GM21526 (cell line): Measurements from ENCODE around the gene PACSIN2.
A peak's percentile ranks its signal among the peaks of the same experiment; 100 is the strongest.
"Not testable (repeated sequence)": the region's sequence is repeated elsewhere in the genome, so short reads cannot be mapped to it uniquely, and the experiment has no call there.

Experiments
- ATAC-seq: cut with Tn5 transposase; IDR thresholded peaks from one replicate; pipeline ENCODE4 v1.9.1; 2021; ENCODE audit warnings: moderate library complexity; ENCODE audit not compliant: unreplicated experiment, low FRiP score

The PACSIN2 gene

GRCh38 chr22:42948294-42948693 is 66.7 kb downstream of the PACSIN2 start:
- no peak for ATAC-seq

- ATAC-seq, result no peak
Observed at GRCh38 chr22:42947211-42947990, 67.5 kb downstream of the PACSIN2 start.

GRCh38 chr22:42946546-42947198 is 68.3 kb downstream of the PACSIN2 start:
- no peak for ATAC-seq

GRCh38 chr22:42945736-42946135 is 69.2 kb downstream of the PACSIN2 start:
- no peak for ATAC-seq

- no peak for ATAC-seq
Observed at GRCh38 chr22:42945027-42945426, 69.9 kb downstream of the PACSIN2 start.

DNA sequence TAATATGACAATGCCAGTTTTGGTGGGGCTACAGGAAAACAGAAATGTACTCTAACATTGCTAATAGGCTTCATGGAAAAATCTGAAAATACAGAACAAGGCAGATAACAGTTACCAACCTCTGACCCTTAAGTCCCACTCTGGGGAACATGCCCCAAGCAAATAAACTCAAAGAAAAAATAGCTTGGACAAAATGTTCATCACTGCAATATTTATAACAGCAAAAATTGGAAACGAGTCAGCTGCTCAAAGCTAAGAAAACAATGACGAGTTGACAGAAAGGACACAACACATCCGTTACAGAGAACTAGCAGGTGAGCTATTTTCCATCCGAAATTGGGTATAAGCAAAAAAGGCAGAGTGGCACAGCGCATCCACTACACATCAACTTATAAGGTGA is 70.5 kb downstream of the PACSIN2 start:
- no peak for ATAC-seq

DNA sequence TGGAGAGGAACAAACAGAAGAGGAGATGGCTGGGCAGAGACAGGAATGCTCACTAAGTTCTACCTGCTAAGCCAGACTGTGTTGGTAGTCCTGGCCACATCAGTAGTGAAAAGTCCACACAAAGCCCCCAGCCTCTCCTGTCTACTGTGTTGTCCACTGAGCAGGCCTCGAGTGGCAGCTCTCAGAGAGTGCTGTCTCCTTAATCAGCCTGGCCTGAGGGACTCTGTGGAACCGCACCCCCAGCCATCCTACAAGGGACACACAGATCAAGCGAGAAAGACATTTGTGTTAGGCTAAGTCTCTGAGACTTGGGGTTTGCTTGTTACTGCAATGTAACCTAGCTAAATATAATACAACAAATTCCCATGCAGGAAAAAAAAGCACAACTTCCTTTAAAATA is 71.0 kb downstream of the PACSIN2 start:
- ATAC-seq, result no peak

- no peak for ATAC-seq
Observed at GRCh38 chr22:42942351-42942750, 72.6 kb downstream of the PACSIN2 start.

GRCh38 chr22:42939941-42940653 is 74.9 kb downstream of the PACSIN2 start:
- no peak for ATAC-seq

DNA sequence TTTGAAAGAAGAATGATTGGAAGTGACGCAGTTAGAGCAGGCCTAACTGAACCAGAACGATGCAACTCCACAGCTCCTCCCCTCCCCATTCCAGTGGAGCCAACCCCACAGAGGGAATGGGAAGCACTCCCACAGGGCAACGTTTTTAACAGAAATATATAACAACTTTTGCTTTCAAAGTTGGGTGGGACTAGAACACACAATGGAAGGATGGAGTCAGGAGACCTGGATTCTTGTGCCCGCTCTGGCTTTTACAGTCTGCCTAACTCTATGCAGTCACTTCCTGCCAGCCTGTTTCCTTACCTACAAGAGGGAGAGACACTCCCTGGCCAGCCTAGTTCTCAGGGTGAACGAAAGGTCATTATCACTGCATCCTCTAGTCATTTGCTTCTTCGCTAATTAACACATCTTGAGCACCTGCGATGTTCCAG is 75.5 kb downstream of the PACSIN2 start:
- no peak for ATAC-seq

- no peak for ATAC-seq
Observed at GRCh38 chr22:42938976-42939375, 76.0 kb downstream of the PACSIN2 start.

DNA sequence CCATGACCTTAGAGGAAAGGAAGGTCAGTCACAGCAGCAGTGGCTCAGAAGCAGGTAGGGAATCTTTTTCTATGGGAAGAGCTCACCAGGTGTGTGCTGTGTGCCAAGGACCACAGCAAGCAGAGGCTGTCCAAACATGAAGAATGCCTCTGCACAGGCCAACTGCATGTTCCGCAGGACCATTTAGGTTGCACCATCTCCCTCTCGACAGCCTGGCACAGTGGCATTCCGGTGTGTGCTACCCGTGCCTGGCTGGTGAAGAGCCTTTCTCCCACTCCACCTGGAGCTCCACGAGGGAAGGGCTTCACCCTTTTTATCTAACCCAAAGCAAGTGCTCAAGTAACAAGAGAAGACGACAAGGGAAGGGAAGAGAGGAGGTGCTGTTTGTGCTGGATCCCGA is 76.5 kb downstream of the PACSIN2 start:
- ATAC-seq, result no peak

DNA sequence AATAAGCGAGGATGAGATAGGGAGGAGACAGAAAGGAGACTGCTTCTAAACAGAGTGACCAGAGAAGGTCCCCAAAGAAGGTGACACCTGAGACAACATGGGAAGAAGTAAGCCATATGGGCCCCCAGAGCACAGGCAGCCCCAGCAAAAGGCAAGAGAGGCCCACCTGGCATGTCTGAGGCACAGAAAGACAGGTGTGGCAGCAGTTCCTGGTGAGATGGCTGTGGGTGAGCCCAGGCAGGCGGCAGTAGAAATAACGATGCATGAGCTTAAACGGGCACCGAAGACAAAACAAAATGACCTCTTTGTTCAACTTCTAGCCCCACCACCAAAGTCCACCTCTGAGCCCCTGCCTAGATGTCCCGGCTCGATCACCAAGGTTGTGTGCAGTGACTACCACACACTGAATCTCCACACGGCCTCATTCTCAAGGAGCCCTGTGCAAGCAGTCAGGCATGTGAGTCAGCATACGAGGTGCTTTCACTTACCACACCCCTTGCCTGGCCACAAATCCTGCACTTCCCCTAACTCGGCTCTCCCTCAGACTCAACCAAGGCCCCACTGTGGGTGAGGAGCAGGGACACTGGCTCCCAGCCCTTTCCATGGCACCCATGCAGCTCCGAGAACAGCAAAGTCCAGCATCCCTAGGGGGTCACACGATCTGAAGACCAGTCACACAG is 77.6 kb downstream of the PACSIN2 start:
- ATAC-seq, result no peak

GRCh38 chr22:42936680-42937079 is 78.3 kb downstream of the PACSIN2 start:
- not testable (repeated sequence) for ATAC-seq

GRCh38 chr22:42934338-42934737 is 80.6 kb downstream of the PACSIN2 start:
- no peak for ATAC-seq

DNA sequence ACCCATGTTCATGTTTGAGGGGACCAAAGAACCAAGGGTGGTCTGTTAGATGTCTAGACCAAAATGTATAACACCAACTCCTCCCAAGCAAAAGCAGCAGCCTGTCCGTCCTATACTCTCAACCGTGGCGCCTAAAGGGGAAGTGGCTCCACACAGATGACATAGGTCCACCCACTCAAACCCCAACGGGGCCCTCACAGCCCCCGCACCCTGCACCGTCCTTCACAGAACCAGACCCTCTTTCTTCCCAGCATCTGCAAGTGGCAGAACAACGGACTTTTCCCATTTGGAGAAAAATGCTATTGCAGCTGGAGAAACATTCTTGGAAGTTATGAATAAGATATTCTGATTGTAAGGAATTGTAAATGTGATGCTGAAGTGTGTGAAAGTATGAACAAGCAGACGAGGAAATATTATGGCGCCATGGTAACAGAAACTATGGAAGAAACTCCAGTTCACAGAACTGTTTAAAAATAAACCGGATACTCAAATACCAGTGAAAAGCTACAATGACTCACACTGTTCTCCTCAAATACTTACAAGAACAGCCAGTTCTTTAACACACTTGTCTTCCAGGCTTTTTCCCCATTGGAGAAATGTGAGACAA is 81.4 kb downstream of the PACSIN2 start:
- peak; percentile 45 for ATAC-seq

- peak; percentile 11 for ATAC-seq
Observed at GRCh38 chr22:42932857-42933484, 82.0 kb downstream of the PACSIN2 start.

GRCh38 chr22:42932197-42932519 is 82.8 kb downstream of the PACSIN2 start:
- no peak for ATAC-seq

- peak; percentile 43 for ATAC-seq
Observed at GRCh38 chr22:42931421-42932196, 83.3 kb downstream of the PACSIN2 start.
